GM13976 (cell line): ENCODE measurements around the gene PPP1R13B.

Experiments used
- DNase-seq: peaks from one replicate; pipeline ENCODE4 v3.0.0; 2012; ENCODE audit warnings: low spot score
- CTCF ChIP-seq: IDR thresholded peaks from 2 replicates; pipeline ENCODE4 v1.5.1; 2012; ENCODE audit warnings: borderline replicate concordance, mild to moderate bottlenecking; ENCODE audit not compliant: insufficient read depth; ENCODE audit errors: extremely low read depth, missing control alignments, control extremely low read depth
- in situ Hi-C: fragments of 300-500 bp; cut with MboI; formaldehyde crosslinking; loops from one replicate; pipeline ENCODE4 v1.12.0; 2022; ENCODE audit warnings: low sequenced_read_pairs, mixed read lengths, inconsistent platforms; ENCODE audit not compliant: unreplicated experiment

Gene PPP1R13B

GRCh38 chr14:103867523-103867953 is 20.2 kb upstream of the PPP1R13B start:
- TF ChIP-seq CTCF = no peak
- in situ Hi-C loops = no loop called here
- no peak for DNase-seq

- no peak for TF ChIP-seq CTCF
- DNase-seq = no peak
- in situ Hi-C loops = no loop called here
Measured at GRCh38 chr14:103867020-103867419, 19.6 kb upstream of the PPP1R13B start.

- no peak for DNase-seq
- in situ Hi-C loops = no loop called here
- no peak for TF ChIP-seq CTCF
Measured at GRCh38 chr14:103863245-103863644, 15.9 kb upstream of the PPP1R13B start.

- DNase-seq = no peak
- TF ChIP-seq CTCF = no peak
- in situ Hi-C loops = no loop called here
Measured at GRCh38 chr14:103862393-103862782, 15.0 kb upstream of the PPP1R13B start.

GRCh38 chr14:103861413-103862392 is 14.3 kb upstream of the PPP1R13B start:
- in situ Hi-C loops = no loop called here
- DNase-seq = no peak
- no peak for TF ChIP-seq CTCF

- no peak for TF ChIP-seq CTCF
- no peak for DNase-seq
- in situ Hi-C loops = no loop called here
Measured at GRCh38 chr14:103859416-103860202, 12.2 kb upstream of the PPP1R13B start.
